HCT116 (cell line): ENCODE measurements around the gene CCDC70. TPM values are rescaled to one million over a fixed set of nuclear protein-coding genes. Genes with fewer than 3 reads are reported as not detected.

Source experiments
- ATAC-seq: fragments of 200-7000 bp; cut with Tn5 transposase; 2 replicates; pipeline ENCODE4 v1.9.1; 2020; ENCODE audit warnings: mild to moderate bottlenecking, moderate library complexity
- BruUV-seq: library from RNA; stranded (reverse); fragments of 400-500 nt; replicated peaks from 2 replicates; lab custom pipeline; 2021; lab: Mats Ljungman, UMichigan
- CTCF ChIA-PET: fragments of 300-600 bp; sonication (Branson Sonifier 250); formaldehyde crosslinking; loops from one replicate; lab custom pipeline; 2021; ENCODE audit warnings: antibody characterized with exemption; lab: Charles Lee
- POLR2A ChIA-PET: fragments of 300-600, 350-600 bp; sonication (Branson Sonifier 250); formaldehyde crosslinking; loops from one replicate; lab custom pipeline; 2021; ENCODE audit warnings: antibody characterized with exemption; lab: Charles Lee
- RAD21 ChIA-PET, 2 experiments: fragments of 300-600 bp; sonication (Branson Sonifier 250); formaldehyde crosslinking; loops; one replicate each; lab custom pipeline; 2023; ENCODE audit warnings: low total read pairs in 2 of 2; ENCODE audit not compliant: uncharacterized antibody in 2 of 2, unreplicated experiment in 2 of 2, low non-redundant PET in 1 of 2; lab: Charles Lee
- DNase-seq: peaks from one replicate; pipeline ENCODE4 v3.0.0-alpha.2; 2010; ENCODE audit warnings: low read depth, low spot score
- H2AFZ ChIP-seq: fragments of 200-600 bp; shearing (Covaris generic), sonication (generic); 2 replicates; pipeline ENCODE4 v1.6.1; 2017; ENCODE audit warnings: low read depth, mixed run types, mixed read lengths, antibody characterized with exemption, low read length; ENCODE audit not compliant: poor library complexity, severe bottlenecking
- H3K27ac ChIP-seq: 2 replicates; pipeline ENCODE4 v1.5.1; 2012; ENCODE audit warnings: low read depth, low read length
- H3K27me3 ChIP-seq: fragments of 200-600 bp; sonication (generic); 2 replicates; pipeline ENCODE4 v1.6.1; 2016; ENCODE audit warnings: mixed run types, low read length, mixed read lengths; ENCODE audit not compliant: insufficient read depth
- H3K36me3 ChIP-seq, 2 experiments: fragments of 200-500 bp in 1 of 2; fragments of 200-600 bp in 1 of 2; sonication (Bioruptor generic) in 1 of 2; sonication (generic) in 1 of 2; 2 replicates each; pipeline versions ENCODE4 v1.5.1 to v1.6.1; 2014 to 2016; ENCODE audit warnings: low read length in 2 of 2, inconsistent platforms in 1 of 2, mixed read lengths in 1 of 2, mixed run types in 1 of 2; ENCODE audit not compliant: insufficient read depth in 2 of 2, control insufficient read depth in 1 of 2
- H3K4me1 ChIP-seq, 2 experiments: fragments of 200-600 bp in 1 of 2; sonication (generic) in 1 of 2; 2 replicates each; pipeline versions ENCODE4 v1.5.1 to v1.6.1; 2012 to 2017; ENCODE audit warnings: low read length in 2 of 2, inconsistent platforms in 1 of 2, mild to moderate bottlenecking in 1 of 2, mixed read lengths in 1 of 2, mixed run types in 1 of 2, moderate library complexity in 1 of 2; ENCODE audit not compliant: insufficient read depth in 2 of 2, control insufficient read depth in 1 of 2
- H3K4me2 ChIP-seq: fragments of 200-600 bp; sonication (generic); 2 replicates; pipeline ENCODE4 v1.6.1; 2017; ENCODE audit warnings: mixed run types, low read length, mixed read lengths
- H3K4me3 ChIP-seq, 2 experiments: fragments of 200-600 bp in 1 of 2; sonication (generic) in 1 of 2; replicated peaks in 1 of 2; 2 replicates each; pipeline ENCODE4 v1.5.1; 2011 to 2016; ENCODE audit warnings: low read length in 2 of 2, control low read depth in 1 of 2, low read depth in 1 of 2, mild to moderate bottlenecking in 1 of 2, mixed read lengths in 1 of 2, mixed run types in 1 of 2
- H3K79me2 ChIP-seq: fragments of 200-600 bp; sonication (generic); 2 replicates; pipeline ENCODE4 v1.6.1; 2017; ENCODE audit warnings: mild to moderate bottlenecking, mixed run types, low read length, moderate library complexity, mixed read lengths; ENCODE audit not compliant: insufficient read depth
- H3K9ac ChIP-seq: fragments of 200-600 bp; sonication (generic); 2 replicates; pipeline ENCODE4 v1.6.1; 2016; ENCODE audit warnings: low read length, mixed read lengths
- H3K9me2 ChIP-seq: fragments of 200-600 bp; sonication (generic), shearing (Covaris generic); 2 replicates; pipeline ENCODE4 v1.6.1; 2017; ENCODE audit warnings: mixed run types, mild to moderate bottlenecking, moderate library complexity; ENCODE audit not compliant: insufficient read depth
- H3K9me3 ChIP-seq, 2 experiments: fragments of 200-500 bp in 1 of 2; fragments of 200-600 bp in 1 of 2; sonication (Bioruptor generic) in 1 of 2; sonication (generic) in 1 of 2; 2 replicates each; pipeline ENCODE4 v1.6.1; 2014 to 2017; ENCODE audit warnings: low read length in 2 of 2, mixed read lengths in 2 of 2, inconsistent platforms in 1 of 2, low read depth in 1 of 2, mild to moderate bottlenecking in 1 of 2, mixed run types in 1 of 2, moderate library complexity in 1 of 2; ENCODE audit not compliant: control insufficient read depth in 1 of 2, insufficient read depth in 1 of 2
- H4K20me1 ChIP-seq: fragments of 200-600 bp; sonication (generic), shearing (Covaris generic); 2 replicates; pipeline ENCODE4 v1.6.1; 2017; ENCODE audit warnings: mixed run types, mild to moderate bottlenecking, moderate library complexity; ENCODE audit not compliant: insufficient read depth
- ATF3 ChIP-seq: IDR thresholded peaks from 2 replicates; pipeline ENCODE4 v1.6.1; 2012
- CBX3 ChIP-seq: IDR thresholded peaks from 2 replicates; pipeline ENCODE4 v1.6.1; 2012; ENCODE audit warnings: low read depth
- CEBPB ChIP-seq: IDR thresholded peaks from 2 replicates; pipeline ENCODE4 v1.6.1; 2012; ENCODE audit warnings: low read depth
- EGR1 ChIP-seq: IDR thresholded peaks from 2 replicates; pipeline ENCODE4 v1.6.1; 2012; ENCODE audit warnings: low read depth
- FOSL1 ChIP-seq: IDR thresholded peaks from 2 replicates; pipeline ENCODE4 v1.6.1; 2012; ENCODE audit warnings: low read depth
- JUND ChIP-seq: IDR thresholded peaks from 2 replicates; pipeline ENCODE4 v1.6.1; 2012
- MAX ChIP-seq: IDR thresholded peaks from 2 replicates; pipeline ENCODE4 v1.6.1; 2012
- POLR2A ChIP-seq: IDR thresholded peaks from 2 replicates; pipeline ENCODE4 v1.7.0; 2011; ENCODE audit warnings: borderline replicate concordance; ENCODE audit not compliant: insufficient read depth, insufficient read length; ENCODE audit errors: extremely low read depth
- POLR2AphosphoS5 ChIP-seq: IDR thresholded peaks from 2 replicates; pipeline ENCODE4 v1.6.1; 2011; ENCODE audit warnings: mild to moderate bottlenecking, low read depth, low read length, moderate library complexity
- RAD21 ChIP-seq: IDR thresholded peaks from 2 replicates; pipeline ENCODE4 v1.6.1; 2012; ENCODE audit warnings: low read depth, mild to moderate bottlenecking
- SIN3A ChIP-seq: IDR thresholded peaks from 2 replicates; pipeline ENCODE4 v1.6.1; 2012; ENCODE audit warnings: low read depth
- SP1 ChIP-seq: IDR thresholded peaks from 2 replicates; pipeline ENCODE4 v1.6.1; 2012; ENCODE audit warnings: low read depth
- SRF ChIP-seq: IDR thresholded peaks from 2 replicates; pipeline ENCODE4 v1.6.1; 2012; ENCODE audit warnings: low read depth
- ZFX ChIP-seq: fragments of 450-650 bp; IDR thresholded peaks from 2 replicates; pipeline ENCODE4 v1.6.1; 2017
- ZNF274 ChIP-seq: fragments of 200-500 bp; sonication (Bioruptor generic); IDR thresholded peaks from 2 replicates; pipeline ENCODE4 v1.6.1; 2014; ENCODE audit warnings: mild to moderate bottlenecking, low read depth, low read length, inconsistent platforms
- intact Hi-C: fragments of 100-400 bp; cut with micrococcal nuclease; formaldehyde crosslinking; loops from 2 replicates; pipeline ENCODE4 v1.10.0; 2022
- total RNA-seq: library from RNA; stranded (reverse); gene quantifications from one replicate; pipeline ENCODE4 v1.2.1, GENCODE V29; 2021; ENCODE audit not compliant: unreplicated experiment

CCDC70 gene
- total RNA-seq, 1 experiment from 2014 or later, result not detected

- BruUV-seq, result no TSS peak
- Histone ChIP-seq H3K27ac (no peak overlapping the region), H3K9ac (no peak overlapping the region), H3K79me2 (no peaks in the 10 kb centered on the region), H3K4me1 (no peaks in the 10 kb centered on the region), H3K9me3 (no peaks in the 10 kb centered on the region), H3K4me3 (no peak overlapping the region), H3K4me2 (no peak overlapping the region), H3K27me3 (peaks cover 6% of the 10 kb centered on the region; the same call in 1 of the 2 replicates), H4K20me1 (no peaks in the 10 kb centered on the region), H3K36me3 (no peaks in the 10 kb centered on the region), H3K9me2 (no peaks in the 10 kb centered on the region), H2AFZ (no peak overlapping the region)
- TF ChIP-seq JUND, result no peak
- no peak for TF ChIP-seq MAX
- no peak for TF ChIP-seq SRF
- no peak for TF ChIP-seq EGR1
- no peak for TF ChIP-seq SP1
- no peak for TF ChIP-seq SIN3A
- TF ChIP-seq ATF3, result no peak
- TF ChIP-seq CEBPB, result no peak
- no peak for TF ChIP-seq ZNF274
- TF ChIP-seq RAD21, result no peak
- TF ChIP-seq ZFX, result no peak
- DNase-seq (no peak), ATAC-seq (no peak)
- CTCF ChIA-PET, result no interaction called here
- POLR2A ChIA-PET, result no interaction called here
- intact Hi-C loops, result no loop called here
- RAD21 ChIA-PET, result no interaction called here
Observed at GRCh38 chr13:51887468-51887867, 25.7 kb downstream of the CCDC70 start.

DNA sequence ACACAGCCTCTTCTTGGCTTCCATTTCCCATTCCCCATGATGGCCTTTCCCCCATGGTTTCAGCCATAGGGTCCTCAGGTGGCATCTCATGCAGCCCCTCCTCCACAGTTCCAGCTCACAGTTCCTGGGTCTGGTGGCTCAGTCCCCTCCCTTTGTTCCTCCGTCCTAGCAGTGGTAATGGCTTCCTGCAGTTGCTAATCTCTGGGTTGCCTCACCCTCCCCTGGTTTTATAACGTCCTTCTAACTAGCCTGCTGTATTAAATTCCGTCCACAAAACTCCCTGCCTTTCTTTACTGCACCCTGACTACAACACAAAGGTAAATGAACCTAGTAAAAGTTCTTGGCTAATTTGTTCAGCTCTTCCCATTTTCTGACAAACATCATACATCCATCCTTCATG is 30.9 kb downstream of the CCDC70 start:
- intact Hi-C loops, result no loop called here
- TF ChIP-seq FOSL1, result no peak
- no peak for TF ChIP-seq CEBPB
- no peak for TF ChIP-seq CBX3
- no peak for TF ChIP-seq EGR1
- TF ChIP-seq POLR2AphosphoS5, result no peak
- TF ChIP-seq ZNF274, result no peak
- TF ChIP-seq SRF, result no peak
- no peak for TF ChIP-seq SP1
- TF ChIP-seq MAX, result no peak
- no peak for TF ChIP-seq POLR2A
- TF ChIP-seq, all 23 proteins: peak for 0
- Histone ChIP-seq H3K9ac (no peak overlapping the region), H2AFZ (no peak overlapping the region), H3K9me2 (no peaks in the 10 kb centered on the region), H3K27me3 (peaks cover 6% of the 10 kb centered on the region; the same call in 1 of the 2 replicates), H3K79me2 (no peaks in the 10 kb centered on the region), H3K27ac (no peak overlapping the region), H3K36me3 (no peaks in the 10 kb centered on the region), H3K9me3 (no peaks in the 10 kb centered on the region), H3K4me2 (no peak overlapping the region), H4K20me1 (no peaks in the 10 kb centered on the region), H3K4me1 (no peaks in the 10 kb centered on the region), H3K4me3 (no peak overlapping the region)
- BruUV-seq, result no TSS peak
- RAD21 ChIA-PET, result no interaction called here
- ATAC-seq (no peak), DNase-seq (no peak)
- CTCF ChIA-PET, result no interaction called here
- POLR2A ChIA-PET, result no interaction called here
